OCI-LY7 (cell line): Measurements from ENCODE around the gene SPRYD7. TPM values are rescaled to one million over a fixed set of nuclear protein-coding genes. Genes with fewer than 3 reads are reported as not detected.

Source experiments
- BruUV-seq: library from RNA; stranded (reverse); fragments of 400-500 nt; replicated peaks from 2 replicates; lab custom pipeline; 2021; lab: Mats Ljungman, UMichigan
- CTCF ChIA-PET: fragments of 300-600 bp; sonication (Branson Sonifier 250); formaldehyde crosslinking; loops from one replicate; lab custom pipeline; 2022; ENCODE audit warnings: antibody characterized with exemption; ENCODE audit not compliant: unreplicated experiment; lab: Charles Lee
- POLR2A ChIA-PET: fragments of 300-600 bp; sonication (Branson Sonifier 250); formaldehyde crosslinking; loops from one replicate; lab custom pipeline; 2022; ENCODE audit warnings: antibody characterized with exemption; lab: Charles Lee
- DNase-seq: peaks from one replicate; pipeline ENCODE4 v3.0.0-alpha.2; 2015; ENCODE audit warnings: low spot score
- H2AFZ ChIP-seq: fragments of 200-600 bp; sonication (generic), shearing (Covaris generic); 2 replicates; pipeline ENCODE4 v1.6.1; 2014; ENCODE audit warnings: mild to moderate bottlenecking, antibody characterized with exemption, low read length, moderate library complexity
- H3K27ac ChIP-seq: fragments of 200-600 bp; sonication (generic); 2 replicates; pipeline ENCODE4 v1.5.1; 2014; ENCODE audit warnings: mixed run types, low read depth, mild to moderate bottlenecking, moderate library complexity, low read length, inconsistent platforms; ENCODE audit not compliant: poor library complexity, severe bottlenecking
- H3K36me3 ChIP-seq: fragments of 200-600 bp; sonication (generic); 2 replicates; pipeline ENCODE4 v1.6.1; 2014; ENCODE audit warnings: mild to moderate bottlenecking, antibody characterized with exemption, low read length, moderate library complexity, mixed read lengths; ENCODE audit not compliant: insufficient read depth
- H3K4me1 ChIP-seq: fragments of 200-600 bp; sonication (generic); 2 replicates; pipeline ENCODE4 v1.5.1; 2014; ENCODE audit warnings: mild to moderate bottlenecking, low read length; ENCODE audit not compliant: insufficient read depth, poor library complexity, severe bottlenecking
- H3K4me2 ChIP-seq: fragments of 200-600 bp; sonication (generic); 2 replicates; pipeline ENCODE4 v1.6.1; 2014; ENCODE audit warnings: mild to moderate bottlenecking, low read length
- H3K4me3 ChIP-seq: fragments of 200-600 bp; sonication (generic); 2 replicates; pipeline ENCODE4 v1.5.1; 2014; ENCODE audit warnings: mild to moderate bottlenecking, low read depth, low read length; ENCODE audit not compliant: poor library complexity, severe bottlenecking
- H3K79me2 ChIP-seq: fragments of 200-600 bp; sonication (generic); 2 replicates; pipeline ENCODE4 v1.6.1; 2016; ENCODE audit warnings: low read depth, mild to moderate bottlenecking, low read length, moderate library complexity, mixed read lengths; ENCODE audit not compliant: insufficient read depth
- H3K9me2 ChIP-seq: fragments of 200-600 bp; sonication (generic); 2 replicates; pipeline ENCODE4 v1.6.1; 2016; ENCODE audit warnings: mild to moderate bottlenecking, low read length, mixed read lengths; ENCODE audit not compliant: insufficient read depth
- H3K9me3 ChIP-seq: fragments of 200-600 bp; sonication (generic); 2 replicates; pipeline ENCODE4 v1.6.1; 2014; ENCODE audit warnings: mild to moderate bottlenecking, mixed run types, low read length, mixed read lengths
- H4K20me1 ChIP-seq: fragments of 200-600 bp; sonication (generic); 2 replicates; pipeline ENCODE4 v1.6.1; 2014; ENCODE audit warnings: mild to moderate bottlenecking, antibody characterized with exemption, low read length, moderate library complexity, mixed read lengths; ENCODE audit not compliant: insufficient read depth
- CTCF ChIP-seq: fragments of 200-600 bp; sonication (generic); conservative IDR thresholded peaks from 2 replicates; pipeline ENCODE4 v1.5.1; 2014; ENCODE audit warnings: mild to moderate bottlenecking, antibody characterized with exemption, low read length, moderate library complexity, mixed read lengths
- EZH2phosphoT487 ChIP-seq: fragments of 200-600 bp; sonication (generic); IDR thresholded peaks from 2 replicates; pipeline ENCODE4 v1.6.1; 2018; ENCODE audit warnings: low read depth, borderline replicate concordance, mild to moderate bottlenecking, mixed run types, antibody characterized with exemption, low read length, moderate library complexity, mixed read lengths
- intact Hi-C: fragments of 100-400 bp; cut with micrococcal nuclease; formaldehyde crosslinking; loops from one replicate; pipeline ENCODE4 v1.10.0; 2022; ENCODE audit not compliant: unreplicated experiment
- total RNA-seq, 2 experiments: library from RNA; depleted of rRNA in 1 of 2; stranded (reverse); fragments of >200 nt in 1 of 2; shearing (Covaris generic) in 1 of 2; gene quantifications; 2 replicates each; pipeline ENCODE4 v1.2.3, GENCODE V29; 2014 to 2022

Gene SPRYD7
- total RNA-seq, 2 experiments from 2014 or later: 6.8 to 10.6 TPM

DNA sequence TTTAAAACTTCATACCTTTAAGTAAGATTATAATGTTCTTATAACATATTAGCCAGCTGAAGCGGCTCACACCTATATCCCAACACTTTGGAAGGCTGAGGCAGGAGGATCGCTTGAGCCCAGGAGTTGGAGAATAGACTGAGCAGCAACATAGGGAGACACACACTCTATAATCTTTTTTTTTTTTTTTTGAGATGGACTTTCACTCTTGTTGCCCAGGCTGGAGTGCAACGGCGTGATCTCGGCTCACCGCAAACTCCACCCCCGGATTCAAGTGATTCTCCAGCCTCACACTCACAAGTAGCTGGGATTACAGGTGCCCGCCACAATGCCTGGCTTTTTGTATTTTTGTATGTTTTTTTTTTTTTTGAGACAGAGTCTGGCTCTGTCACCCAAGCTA lies 37.3 kb downstream of the SPRYD7 start:
- Histone ChIP-seq H3K79me2 (no peaks in the 10 kb centered on the region), H3K27ac (no peak overlapping the region), H3K4me1 (no peaks in the 10 kb centered on the region), H3K4me2 (no peak overlapping the region), H3K4me3 (no peak overlapping the region), H4K20me1 (no peaks in the 10 kb centered on the region), H3K9me2 (no peaks in the 10 kb centered on the region), H3K36me3 (no peaks in the 10 kb centered on the region), H2AFZ (no peak overlapping the region), H3K9me3 (no peaks in the 10 kb centered on the region)
- POLR2A ChIA-PET: interaction anchor here (0.7 to 1.1 kb wide), 3 partner anchors 23 to 760 kb away, joined by 3 to 4 read pairs (median 3); no protein-coding TSS in a partner anchor
- CTCF ChIA-PET: no interaction called here
- intact Hi-C loops: no loop called here
- BruUV-seq: no TSS peak
- no peak for DNase-seq
- no peak for TF ChIP-seq CTCF
- TF ChIP-seq EZH2phosphoT487: no peak

GRCh38 chr13:49897713-49898112 lies 38.4 kb downstream of the SPRYD7 start:
- no peak overlapping the region for H3K27ac ChIP-seq
- no peak overlapping the region for H2AFZ ChIP-seq
- H4K20me1 ChIP-seq: no peaks in the 10 kb centered on the region
- no peak overlapping the region for H3K4me2 ChIP-seq
- POLR2A ChIA-PET: interaction anchor here (0.9 kb wide), 1 partner anchor 31 kb away, joined by 5 read pairs; no protein-coding TSS in a partner anchor
- H3K9me3 ChIP-seq: no peaks in the 10 kb centered on the region
- no peaks in the 10 kb centered on the region for H3K9me2 ChIP-seq
- H3K4me1 ChIP-seq: no peaks in the 10 kb centered on the region
- H3K4me3 ChIP-seq: no peak overlapping the region
- no peak for DNase-seq
- intact Hi-C loops: no loop called here
- TF ChIP-seq EZH2phosphoT487 (no peak), CTCF (no peak)
- no TSS peak for BruUV-seq
- CTCF ChIA-PET: no interaction called here
- H3K79me2 ChIP-seq: no peaks in the 10 kb centered on the region
- no peaks in the 10 kb centered on the region for H3K36me3 ChIP-seq

DNA sequence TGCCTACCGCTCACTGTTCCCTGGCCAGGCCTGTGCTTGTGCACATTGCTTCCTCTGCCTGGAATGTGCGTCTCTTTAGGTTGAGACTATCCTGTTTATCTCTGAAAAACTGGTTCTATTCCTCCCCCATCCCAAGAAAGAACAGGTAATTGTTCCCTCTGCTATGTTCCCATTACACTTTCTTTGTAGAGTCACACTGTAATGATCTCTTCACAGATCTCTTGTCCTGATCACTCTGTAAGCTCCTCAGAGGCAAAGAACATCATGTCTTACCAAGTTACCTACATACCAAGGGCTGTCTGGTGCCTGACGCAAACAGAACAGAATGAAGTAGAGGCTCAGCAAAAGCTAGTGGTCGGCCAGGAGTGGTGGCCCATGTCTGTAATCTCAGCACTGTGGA lies 40.3 kb downstream of the SPRYD7 start:
- DNase-seq: no peak
- H3K4me3 ChIP-seq: no peak overlapping the region
- no peaks in the 10 kb centered on the region for H3K9me3 ChIP-seq
- no peaks in the 10 kb centered on the region for H4K20me1 ChIP-seq
- H3K4me1 ChIP-seq: no peaks in the 10 kb centered on the region
- BruUV-seq: no TSS peak
- POLR2A ChIA-PET: interaction anchor here (0.7 kb wide), 2 partner anchors 63 to 84 kb away, joined by 3 to 7 read pairs; no protein-coding TSS in a partner anchor
- CTCF ChIA-PET: no interaction called here
- H3K27ac ChIP-seq: no peak overlapping the region
- TF ChIP-seq CTCF (no peak), EZH2phosphoT487 (no peak)
- no peaks in the 10 kb centered on the region for H3K79me2 ChIP-seq
- intact Hi-C loops: no loop called here
- H3K4me2 ChIP-seq: no peak overlapping the region
- no peaks in the 10 kb centered on the region for H3K9me2 ChIP-seq
- H3K36me3 ChIP-seq: no peaks in the 10 kb centered on the region
- H2AFZ ChIP-seq: no peak overlapping the region
